Heart left ventricle (tissue), 16 donors: ENCODE results near the gene NPTXR. TPM values are rescaled to one million over a fixed set of nuclear protein-coding genes. Genes with fewer than 3 reads are reported as not detected.

Source experiments
- ATAC-seq, 4 donors: fragments of 200-7000 bp; cut with Tn5 transposase; one replicate each; pipeline ENCODE4 v1.9.1; 2020 to 2022; ENCODE audit warnings: moderate library complexity in 4 of 4, mild to moderate bottlenecking in 3 of 4, moderate number of reproducible peaks in 1 of 4
- DNase-seq, 5 donors: peaks; one replicate each; pipeline ENCODE4 v3.0.0-alpha.2; 2020
- H3K27ac ChIP-seq, 12 donors: fragments of 200-600 bp; sonication (generic) in 4 of 12; one replicate each; pipeline versions ENCODE4 v1.5.0 to v1.8.0; 2016 to 2022; ENCODE audit warnings: mild to moderate bottlenecking in 2 of 12
- H3K27me3 ChIP-seq, 9 donors: fragments of 200-600 bp; sonication (generic) in 2 of 9; one replicate each; pipeline versions ENCODE4 v1.5.1 to v1.8.0; 2016 to 2022; ENCODE audit warnings: mild to moderate bottlenecking in 3 of 9
- H3K36me3 ChIP-seq, 9 donors: fragments of 200-600 bp; sonication (generic) in 2 of 9; one replicate each; pipeline versions ENCODE4 v1.5.0 to v1.8.0; 2018 to 2022; ENCODE audit warnings: mild to moderate bottlenecking in 2 of 9
- H3K4me1 ChIP-seq, 12 donors: fragments of 200-600 bp; sonication (generic) in 4 of 12; one replicate each; pipeline versions ENCODE4 v1.5.0 to v1.8.0; 2016 to 2022; ENCODE audit warnings: mild to moderate bottlenecking in 3 of 12
- H3K4me3 ChIP-seq, 12 donors: fragments of 200-600 bp; sonication (generic) in 4 of 12; one replicate each; pipeline versions ENCODE4 v1.5.0 to v1.8.0; 2017 to 2022; ENCODE audit warnings: mild to moderate bottlenecking in 9 of 12, moderate library complexity in 4 of 12
- H3K9me3 ChIP-seq, 12 donors: fragments of 200-600 bp; sonication (generic) in 4 of 12; one replicate each; pipeline versions ENCODE4 v1.5.0 to v1.8.0; 2016 to 2022; ENCODE audit warnings: mild to moderate bottlenecking in 1 of 12
- CTCF ChIP-seq, 12 donors: fragments of 200-600 bp; sonication (generic) in 4 of 12; IDR thresholded peaks; one replicate each; pipeline versions ENCODE4 v1.5.0 to v1.8.0; 2018 to 2022; ENCODE audit warnings: antibody characterized with exemption in 12 of 12, mild to moderate bottlenecking in 5 of 12
- POLR2A ChIP-seq, 2 donors: fragments of 450-650 bp; IDR thresholded peaks; one replicate each; pipeline ENCODE4 v1.6.1; 2017; ENCODE audit warnings: antibody characterized with exemption in 2 of 2, mild to moderate bottlenecking in 2 of 2, moderate library complexity in 2 of 2
- WGBS, 4 donors: extraction: QIAGEN DNeasy Blood & Tissue Kit in 2 of 4; methylation state at CpG; one replicate each; pipeline versions ENCODE4 v1.1.5 to v1.1.7; 2013 to 2018; 5-methylcytosine and 5-hydroxymethylcytosine counted together
- intact Hi-C, 10 donors: fragments of 100-400 bp; cut with DNase I; formaldehyde crosslinking; loops; one replicate each; pipeline versions ENCODE4 v1.11.1 to v1.14.2; 2022
- polyA plus RNA-seq, 2 donors: library from polyadenylated mRNA; stranded (reverse); fragments of 200-250 nt; gene quantifications; one replicate each; pipeline ENCODE4 v1.2.3, GENCODE V29; 2013
- total RNA-seq, 9 donors: library from RNA; depleted of rRNA in 2 of 9; stranded (reverse); fragments of >200 nt in 2 of 9; fragmentation: NEBNext Ultra II Directional in 3 of 9; extraction: Animal tissue kit (Norgen Biotek cat#: 25700) in 3 of 9; gene quantifications; one replicate each; pipeline versions ENCODE4 v1.1.0 to v1.2.4, GENCODE V29; 2016 to 2023
- donor health status: ischemic (EF 13 %, LVEDD 7.1; RV severe dilation, severe dysfunction).
- donor health status: healthy with polysubstance abuse.
- donor health status: DM: no; HTN: yes; CAD: no.
- donor health status: DM: no; HTN: no; CAD: no.
- donor health status: ischemic (EF 25% LVEDD 6.9; RV normal size, moderate dysfunction).
- donor health status: ischemic (EF 25% LVEDD 5.7; RV mildly dilated, moderate dysfunction).
- donor health status: healthy.
- donor health status: DM: yes; HTN: yes; CAD: no.
- donor health status: ischemic (EF 35%, LVEDD 5.7; RV mildly dilated, moderate dysfunction).
- donor health status: nonischemic (EF 11% LVEDD 7.7; RV severe dilation, severe dysfunction).
- donor health status: DM: yes; HTN: yes; CAD: no.
- donor health status: PGD.
- donor health status: ischemic (EF 29% LVEDD 5.4; RV normal size, mild dysfunction).
- donor health status: nonischemic (EF 23%, LVEDD 6.1; RV moderate dilation, normal function).

NPTXR gene
- total and polyA plus RNA-seq, 11 donors = 15.4 to 34.0 (median 19.1) TPM

- H3K9me3 ChIP-seq = no peaks in the 10 kb centered on the region
- no peak overlapping the region for H3K27ac ChIP-seq
- no peaks in the 10 kb centered on the region for H3K4me1 ChIP-seq
- TF ChIP-seq POLR2A (IDR thresholded peaks at IDR 0.05) (no peak), CTCF (IDR thresholded peaks at IDR 0.05) (no peak)
- DNase-seq = no peak
- H3K36me3 ChIP-seq = no peaks in the 10 kb centered on the region
- no peak overlapping the region for H3K4me3 ChIP-seq
- intact Hi-C loops = no loop called here
- WGBS, 4 donors = 68 to 82% (median 80%) methylated on average over 5 of the region's 5 CpGs
- ATAC-seq = no peak
- H3K27me3 ChIP-seq = no peaks in the 10 kb centered on the region
Measured at GRCh38 chr22:38826801-38827200, 17.0 kb downstream of the NPTXR start.

- DNase-seq = no peak
- Histone ChIP-seq H3K4me3 (no peak overlapping the region), H3K27me3 (no peaks in the 10 kb centered on the region), H3K9me3 (no peaks in the 10 kb centered on the region), H3K4me1 (no peaks in the 10 kb centered on the region), H3K36me3 (no peaks in the 10 kb centered on the region), H3K27ac (no peak overlapping the region)
- intact Hi-C loops = no loop called here
- no peak for ATAC-seq
- no peak for TF ChIP-seq CTCF (IDR thresholded peaks at IDR 0.05)
- TF ChIP-seq POLR2A (IDR thresholded peaks at IDR 0.05) = no peak
- 88 to 91% (median 89%) methylated on average over 16 of the region's 16 CpGs for WGBS, 4 donors
Measured at GRCh38 chr22:38826386-38826785, 17.4 kb downstream of the NPTXR start.

GRCh38 chr22:38824585-38824984 is 19.2 kb downstream of the NPTXR start:
- peak in 3 of 4 donors; percentile 79 to 89 (median 82) for ATAC-seq
- no peaks in the 10 kb centered on the region for H3K9me3 ChIP-seq
- no peak overlapping the region for H3K27ac ChIP-seq
- H3K4me1 ChIP-seq = no peaks in the 10 kb centered on the region
- TF ChIP-seq CTCF (IDR thresholded peaks at IDR 0.05) = peak in 10 of 12 donors; percentile 9 to 56 (median 34)
- TF ChIP-seq POLR2A (IDR thresholded peaks at IDR 0.05) = no peak
- no peaks in the 10 kb centered on the region for H3K27me3 ChIP-seq
- H3K4me3 ChIP-seq = no peak overlapping the region
- no peaks in the 10 kb centered on the region for H3K36me3 ChIP-seq
- peak in 4 of 5 donors; percentile 51 to 72 (median 60) for DNase-seq
- WGBS, 4 donors = 0 to 8% (median 3%) methylated on average over 4 of the region's 4 CpGs
- intact Hi-C loops = no loop called here

- ATAC-seq = no peak
- intact Hi-C loops = no loop called here
- Histone ChIP-seq H3K4me1 (no peaks in the 10 kb centered on the region), H3K36me3 (no peaks in the 10 kb centered on the region), H3K27ac (no peak overlapping the region), H3K9me3 (no peaks in the 10 kb centered on the region), H3K27me3 (no peaks in the 10 kb centered on the region), H3K4me3 (no peak overlapping the region)
- 79 to 100% (median 89%) methylated on average over 2 of the region's 2 CpGs for WGBS, 4 donors
- no peak for DNase-seq
- TF ChIP-seq CTCF (IDR thresholded peaks at IDR 0.05) (no peak), POLR2A (IDR thresholded peaks at IDR 0.05) (no peak)
Measured at GRCh38 chr22:38823637-38824036, 20.2 kb downstream of the NPTXR start.
